Common myeloid progenitor, CD34-positive (primary cell): ENCODE measurements around the gene APBA3.

Experiments used
- CTCF ChIA-PET: fragments of 350-600 bp; sonication (Branson Sonifier 250); formaldehyde crosslinking; loops from one replicate; lab custom pipeline; 2021; ENCODE audit warnings: antibody characterized with exemption; lab: Charles Lee
- POLR2A ChIA-PET: fragments of 350-600 bp; sonication (Branson Sonifier 250); formaldehyde crosslinking; loops from one replicate; lab custom pipeline; 2021; ENCODE audit warnings: antibody characterized with exemption; lab: Charles Lee
- DNase-seq, 3 donors: peaks; one replicate each; pipeline versions ENCODE4 v3.0.0 to v3.0.0-alpha.2; 2013
- H3K27ac ChIP-seq, 2 experiments: 1 replicate in 1 of 2; 2 replicates in 1 of 2; pipeline ENCODE4 v1.7.0; 2013; ENCODE audit warnings: inconsistent platforms in 2 of 2, low read length in 2 of 2, mild to moderate bottlenecking in 2 of 2, low read depth in 1 of 2, moderate library complexity in 1 of 2; ENCODE audit not compliant: severe bottlenecking in 2 of 2, insufficient read depth in 1 of 2, poor library complexity in 1 of 2
- H3K27me3 ChIP-seq, 5 experiments: replicated peaks in 2 of 5; 1 replicate in 3 of 5; 2 replicates in 2 of 5; pipeline versions ENCODE4 v1.6.1 to v1.7.0; 2013; ENCODE audit warnings: low read length in 4 of 5, mild to moderate bottlenecking in 2 of 5, moderate library complexity in 2 of 5, inconsistent platforms in 1 of 5; ENCODE audit not compliant: insufficient read depth in 5 of 5, control insufficient read depth in 4 of 5
- H3K36me3 ChIP-seq, 4 experiments: 1 replicate in 2 of 4; 2 replicates in 2 of 4; pipeline versions ENCODE4 v1.6.1 to v1.7.0; 2013; ENCODE audit warnings: low read length in 3 of 4, control low read depth in 1 of 4, mild to moderate bottlenecking in 1 of 4; ENCODE audit not compliant: control insufficient read depth in 4 of 4, insufficient read depth in 4 of 4
- H3K4me1 ChIP-seq, 4 experiments: 1 replicate in 3 of 4; 2 replicates in 1 of 4; pipeline versions ENCODE4 v1.6.1 to v1.7.1; 2013; ENCODE audit warnings: low read length in 3 of 4, mild to moderate bottlenecking in 3 of 4, control low read depth in 1 of 4, inconsistent platforms in 1 of 4, moderate library complexity in 1 of 4; ENCODE audit not compliant: control insufficient read depth in 4 of 4, insufficient read depth in 4 of 4; ENCODE audit errors: control extremely low read depth in 1 of 4
- H3K4me3 ChIP-seq, 7 experiments: 1 replicate in 4 of 7; 2 replicates in 3 of 7; pipeline versions ENCODE4 v1.5.1 to v1.7.0; 2013; ENCODE audit warnings: mild to moderate bottlenecking in 7 of 7, low read length in 6 of 7, moderate library complexity in 6 of 7, inconsistent platforms in 2 of 7, low read depth in 2 of 7, control low read depth in 1 of 7; ENCODE audit not compliant: insufficient read depth in 4 of 7, control insufficient read depth in 1 of 7; ENCODE audit errors: extremely low read depth in 1 of 7
- H3K9me3 ChIP-seq, 5 experiments: 1 replicate in 4 of 5; 2 replicates in 1 of 5; pipeline versions ENCODE4 v1.6.1 to v1.7.1; 2013; ENCODE audit warnings: low read length in 4 of 5, mild to moderate bottlenecking in 2 of 5, inconsistent platforms in 1 of 5, low read depth in 1 of 5, moderate library complexity in 1 of 5; ENCODE audit not compliant: control insufficient read depth in 4 of 5, insufficient read depth in 2 of 5; ENCODE audit errors: control extremely low read depth in 1 of 5
- WGBS: methylation state at CpG from one replicate; pipeline ENCODE4 v1.1.5; 2013; ENCODE audit not compliant: insufficient coverage; 5-methylcytosine and 5-hydroxymethylcytosine counted together

APBA3 gene

DNA sequence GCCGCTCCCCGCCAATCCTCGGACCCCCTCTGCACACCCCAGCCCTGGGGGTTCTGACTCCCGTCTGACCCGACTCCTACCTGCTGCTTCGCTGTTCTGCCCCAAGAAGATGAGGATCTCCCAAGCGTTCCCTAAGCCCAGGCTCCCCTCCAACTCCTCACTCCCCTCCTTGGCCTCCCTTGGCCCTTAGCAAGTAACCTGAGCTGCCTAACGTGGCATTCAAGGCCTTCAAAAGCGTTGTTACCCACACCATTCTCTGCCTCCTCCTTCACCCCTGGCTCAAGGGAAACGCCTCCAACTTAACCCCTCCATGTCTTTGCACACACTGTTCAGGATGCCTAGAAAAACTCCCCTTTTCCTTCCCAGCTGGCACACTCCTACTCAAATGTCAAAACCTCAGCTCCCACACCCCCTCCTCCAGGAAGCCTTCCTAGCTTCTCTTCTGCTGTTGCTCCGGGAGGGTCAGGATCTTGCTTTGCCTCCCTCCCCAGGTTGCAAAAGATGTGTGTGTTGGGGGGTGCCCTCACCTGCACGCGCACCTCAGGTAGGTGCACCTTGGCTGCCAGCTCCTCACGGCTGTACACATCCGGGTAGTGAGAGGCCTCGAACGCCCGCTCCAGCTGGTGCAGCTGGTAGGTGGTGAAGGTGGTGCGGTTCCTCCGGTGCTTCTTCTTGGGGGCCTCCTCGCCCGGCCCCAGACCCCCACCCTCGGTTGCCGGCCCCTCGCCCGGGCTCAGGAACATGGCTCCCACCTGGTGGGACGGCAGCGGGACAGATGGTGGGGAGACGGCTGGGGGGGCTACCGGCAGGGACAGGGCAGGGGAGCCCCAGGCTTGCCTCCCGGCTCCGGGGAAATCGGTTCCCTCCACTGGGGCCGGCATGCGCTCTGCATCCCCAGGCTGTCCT, 9.8 kb upstream of the APBA3 start:
- no peak overlapping the region for H3K27ac ChIP-seq
- no peak for DNase-seq
- no peaks in the 10 kb centered on the region for H3K27me3 ChIP-seq
- ChIA-PET POLR2A (interaction anchor here (0.9 kb wide), 1 partner anchor 8 kb away, joined by 4 read pairs; the partner anchor contains the start of gene MRPL54), CTCF (interaction anchor here (1.5 to 2.0 kb wide), 2 partner anchors 9 kb away, joined by 4 to 5 read pairs; partner anchors contain the start of genes APBA3 and MRPL54)
- no peaks in the 10 kb centered on the region for H3K4me1 ChIP-seq
- WGBS, result 94% methylated on average over 16 of the region's 35 CpGs
- no peaks in the 10 kb centered on the region for H3K9me3 ChIP-seq
- H3K36me3 ChIP-seq, result peaks cover 0 to 25% (median 20%) of the 10 kb centered on the region in 4 experiments
- H3K4me3 ChIP-seq, result no peak overlapping the region

DNA sequence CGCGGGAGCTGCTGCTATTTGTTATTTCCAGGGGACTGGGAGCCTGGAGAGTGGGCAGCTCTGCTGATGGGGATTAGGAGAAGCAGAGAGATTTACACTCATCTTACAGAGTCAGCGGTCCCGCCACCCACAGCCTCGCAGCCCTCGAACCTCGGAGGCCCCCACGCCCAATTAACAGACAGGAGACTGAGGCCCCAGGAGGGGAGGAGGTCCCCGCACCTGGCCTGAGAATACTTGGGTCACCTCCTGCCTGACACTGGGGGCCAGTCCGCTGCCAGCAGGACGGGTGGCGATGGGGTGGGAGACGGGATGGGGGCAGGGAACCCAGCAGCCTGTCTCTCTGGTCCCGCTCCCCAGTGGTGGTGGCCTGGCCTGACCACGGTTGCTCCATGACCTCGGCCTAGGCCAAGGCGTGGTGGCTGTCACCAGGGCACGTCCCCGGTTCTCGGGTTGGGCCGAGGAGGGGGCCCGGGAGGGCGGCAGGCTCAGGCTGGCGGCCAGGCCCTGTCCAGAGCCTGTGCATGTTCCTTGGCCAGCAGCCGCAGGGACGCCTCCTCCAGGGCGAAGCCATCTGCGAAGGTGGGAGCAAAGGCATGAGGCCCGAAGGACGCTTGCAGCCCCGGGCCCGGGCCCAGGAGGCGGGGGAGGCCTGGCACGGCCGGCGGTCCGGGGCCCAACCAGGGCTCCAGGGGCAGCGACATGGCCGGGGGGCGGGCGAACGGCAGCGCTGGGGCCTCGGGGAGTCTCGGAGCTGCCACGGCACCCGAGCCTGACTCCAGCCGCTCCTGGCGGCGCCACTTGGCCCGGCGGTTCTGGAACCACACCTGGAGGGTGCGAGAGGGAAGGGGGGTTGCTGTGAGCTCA, 8.9 kb upstream of the APBA3 start:
- WGBS, result 97% methylated on average over 49 of the region's 53 CpGs
- H3K4me1 ChIP-seq, result no peaks in the 10 kb centered on the region
- no peak overlapping the region for H3K4me3 ChIP-seq
- no peak overlapping the region for H3K27ac ChIP-seq
- CTCF ChIA-PET, result interaction anchor here (2.0 kb wide), 1 partner anchor 9 kb away, joined by 5 read pairs; no protein-coding TSS in a partner anchor
- DNase-seq, result no peak
- POLR2A ChIA-PET, result interaction anchor here (0.9 kb wide), 1 partner anchor 8 kb away, joined by 4 read pairs; the partner anchor contains the start of gene MRPL54
- H3K9me3 ChIP-seq, result no peaks in the 10 kb centered on the region
- H3K27me3 ChIP-seq, result no peaks in the 10 kb centered on the region
- peaks cover 0 to 27% (median 22%) of the 10 kb centered on the region in 4 experiments for H3K36me3 ChIP-seq

DNA sequence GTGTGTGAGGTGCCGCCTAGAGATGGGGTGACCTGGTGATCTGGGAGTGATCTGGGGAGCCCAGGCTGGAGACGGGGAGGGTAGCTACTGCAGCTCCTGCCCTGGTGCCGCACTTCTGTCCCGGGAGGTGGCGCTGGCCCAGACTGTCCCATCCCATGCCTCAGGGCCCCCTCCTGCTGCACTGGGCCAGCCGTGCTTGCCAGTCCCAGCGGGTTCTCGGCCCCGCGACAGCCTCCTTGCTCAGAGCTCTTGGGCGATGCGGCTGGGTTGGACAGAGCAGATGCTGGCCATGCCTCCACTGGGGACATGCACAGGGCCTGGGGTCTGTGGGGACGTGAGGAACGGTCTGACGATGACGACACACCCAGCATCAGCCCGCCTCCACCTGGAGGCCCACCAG, 8.0 kb upstream of the APBA3 start:
- ChIA-PET CTCF (interaction anchor here (2.0 kb wide), 1 partner anchor 10 kb away, joined by 5 read pairs; no protein-coding TSS in a partner anchor), POLR2A (no interaction called here)
- WGBS, result 95% methylated on average over 17 of the region's 17 CpGs
- H3K9me3 ChIP-seq, result no peaks in the 10 kb centered on the region
- no peak for DNase-seq
- H3K4me1 ChIP-seq, result no peaks in the 10 kb centered on the region
- H3K27ac ChIP-seq, result no peak overlapping the region
- H3K27me3 ChIP-seq, result no peaks in the 10 kb centered on the region
- no peak overlapping the region for H3K4me3 ChIP-seq
- peaks cover 0 to 31% (median 26%) of the 10 kb centered on the region in 4 experiments for H3K36me3 ChIP-seq

DNA sequence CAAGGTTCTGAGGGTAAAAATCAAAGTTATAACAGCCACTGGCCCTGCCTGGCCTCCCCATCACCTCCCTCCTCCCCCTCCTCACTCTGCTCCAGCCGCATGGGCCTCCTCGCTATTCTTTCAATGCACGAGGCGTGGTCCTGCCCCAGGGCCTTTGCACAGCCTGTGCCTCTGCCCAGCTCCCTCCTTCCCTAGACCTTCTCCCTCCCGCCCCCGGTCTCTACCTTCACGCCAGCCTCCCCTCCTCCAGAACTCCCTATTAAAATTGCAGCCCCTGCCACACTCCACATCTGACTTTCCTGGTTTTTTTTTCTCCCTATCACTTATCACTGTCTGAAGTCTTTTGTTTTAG, 7.2 kb upstream of the APBA3 start:
- H3K27me3 ChIP-seq, result no peaks in the 10 kb centered on the region
- no peaks in the 10 kb centered on the region for H3K4me1 ChIP-seq
- WGBS, result 84% methylated on average over 6 of the region's 7 CpGs
- ChIA-PET CTCF (no interaction called here), POLR2A (no interaction called here)
- no peak for DNase-seq
- no peak overlapping the region for H3K4me3 ChIP-seq
- H3K27ac ChIP-seq, result no peak overlapping the region
- no peaks in the 10 kb centered on the region for H3K9me3 ChIP-seq
- H3K36me3 ChIP-seq, result peaks cover 0 to 31% (median 26%) of the 10 kb centered on the region in 4 experiments

DNA sequence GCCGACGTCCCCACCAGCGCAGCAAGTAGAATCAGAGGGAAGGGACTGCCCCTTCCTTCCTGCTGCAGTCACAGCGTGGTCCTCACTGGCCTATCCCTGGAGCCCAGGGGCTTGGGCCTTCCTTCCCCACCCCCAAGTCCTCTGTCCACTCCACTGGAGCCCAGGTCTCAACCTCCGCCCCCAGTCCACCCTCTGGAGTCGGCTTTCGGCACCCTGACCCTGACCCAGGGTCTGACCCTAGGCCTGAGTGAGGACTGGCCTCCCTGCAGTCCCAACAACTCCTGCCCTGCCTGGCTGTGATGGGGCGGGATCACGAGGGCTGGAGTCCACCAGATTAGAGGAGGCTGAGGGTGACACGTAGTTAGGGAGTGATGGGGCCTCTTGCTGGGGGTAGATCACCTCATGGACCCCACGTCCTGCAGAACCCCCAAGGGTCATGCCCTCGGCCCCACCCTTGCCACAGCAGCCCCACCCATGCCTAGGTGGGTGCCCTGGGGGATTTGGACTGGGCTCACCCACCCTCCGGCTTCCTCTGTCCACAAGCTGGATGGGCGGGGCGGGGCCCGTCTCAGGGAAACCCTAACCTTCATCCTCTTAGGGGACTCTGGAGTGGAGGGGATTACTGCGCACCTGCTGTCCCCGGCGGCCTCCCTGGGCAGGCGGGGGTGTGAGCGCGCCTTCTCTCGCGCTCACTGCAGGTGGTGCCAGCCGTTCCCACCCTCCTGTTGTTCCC, 6.7 kb upstream of the APBA3 start:
- ChIA-PET POLR2A (no interaction called here), CTCF (interaction anchor here (1.1 kb wide), 1 partner anchor 12 kb away, joined by 3 read pairs; no protein-coding TSS in a partner anchor)
- no peak for DNase-seq
- H3K36me3 ChIP-seq, result peaks cover 0 to 31% (median 26%) of the 10 kb centered on the region in 4 experiments
- no peak overlapping the region for H3K27ac ChIP-seq
- 93% methylated on average over 14 of the region's 25 CpGs for WGBS
- no peaks in the 10 kb centered on the region for H3K27me3 ChIP-seq
- no peaks in the 10 kb centered on the region for H3K9me3 ChIP-seq
- peaks cover 0 to 4% (median 2%) of the 10 kb centered on the region in 4 experiments for H3K4me1 ChIP-seq
- no peak overlapping the region for H3K4me3 ChIP-seq

DNA sequence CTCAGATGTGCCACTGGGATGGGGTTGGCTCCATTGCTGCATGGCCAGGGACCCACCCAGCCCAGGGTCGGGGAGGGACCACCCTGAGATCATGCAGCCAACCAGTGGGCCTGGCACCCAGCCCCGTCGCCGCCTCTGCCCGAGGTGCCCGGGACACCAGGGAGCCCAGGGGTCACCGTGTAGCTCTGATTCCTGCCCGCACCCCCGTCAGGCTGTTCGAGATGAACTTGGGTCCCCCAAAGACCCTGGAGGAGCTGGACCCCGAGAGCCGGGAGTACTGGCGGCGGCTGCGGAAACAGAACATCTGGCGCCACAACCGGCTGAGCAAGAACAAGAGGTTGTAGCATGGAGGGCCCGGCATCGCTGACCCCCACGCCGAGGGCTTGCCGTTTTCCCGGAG, 5.6 kb upstream of the APBA3 start:
- WGBS, result 95% methylated on average over 21 of the region's 23 CpGs

More for the DNA sequence above, 5.6 kb upstream of the APBA3 start:
- CTCF ChIA-PET, result interaction anchor here (0.9 to 1.1 kb wide), 2 partner anchors 11 to 13 kb away, joined by 3 read pairs; no protein-coding TSS in a partner anchor
- H3K27ac ChIP-seq, result no peak overlapping the region
- H3K27me3 ChIP-seq, result no peaks in the 10 kb centered on the region
- no peak overlapping the region for H3K4me3 ChIP-seq
- H3K4me1 ChIP-seq, result peaks cover 0 to 6% (median 5%) of the 10 kb centered on the region in 4 experiments
- POLR2A ChIA-PET, result no interaction called here
- DNase-seq, result no peak
- peaks cover 0 to 31% (median 26%) of the 10 kb centered on the region in 4 experiments for H3K36me3 ChIP-seq
- no peaks in the 10 kb centered on the region for H3K9me3 ChIP-seq
